B cell (primary cell): Measurements from ENCODE around the gene PPM1N. TPM values are rescaled to one million over a fixed set of nuclear protein-coding genes. Genes with fewer than 3 reads are reported as not detected.

Experiments
- ATAC-seq: fragments of 200-7000 bp; cut with Tn5 transposase; one replicate; pipeline ENCODE4 v1.10.0; 2021; ENCODE audit warnings: low read depth, mild to moderate bottlenecking, moderate number of reproducible peaks, moderate library complexity
- CTCF ChIA-PET: fragments of 350-600 bp; sonication (Branson Sonifier 250); formaldehyde crosslinking; loops from one replicate; lab custom pipeline; 2021; ENCODE audit warnings: antibody characterized with exemption, inconsistent platforms; lab: Charles Lee
- POLR2A ChIA-PET: fragments of 350-600 bp; sonication (Branson Sonifier 250); formaldehyde crosslinking; loops from one replicate; lab custom pipeline; 2021; ENCODE audit warnings: antibody characterized with exemption; lab: Charles Lee
- DNase-seq: peaks from one replicate; pipeline ENCODE4 v3.0.0; 2013
- H2AFZ ChIP-seq: 2 replicates; pipeline ENCODE4 v1.6.1; 2012; ENCODE audit warnings: mild to moderate bottlenecking, low read depth, low read length; ENCODE audit not compliant: insufficient read depth, poor library complexity, severe bottlenecking
- H3K27ac ChIP-seq, 2 donors: 1 replicate in 1 of 2; 2 replicates in 1 of 2; pipeline ENCODE4 v1.5.1; 2012 to 2013; ENCODE audit warnings: low read length in 2 of 2, mild to moderate bottlenecking in 2 of 2, moderate library complexity in 1 of 2
- H3K27me3 ChIP-seq, 4 experiments: fragments of 200-600 bp in 1 of 4; sonication (generic) in 1 of 4; replicated peaks in 1 of 4; 1 replicate in 2 of 4; 2 replicates in 2 of 4; pipeline versions ENCODE4 v1.6.1 to v1.7.0; 2013 to 2016; ENCODE audit warnings: low read length in 3 of 4, mild to moderate bottlenecking in 2 of 4, mixed read lengths in 1 of 4, moderate library complexity in 1 of 4; ENCODE audit not compliant: insufficient read depth in 4 of 4, control insufficient read depth in 3 of 4; ENCODE audit errors: control extremely low read depth in 1 of 4
- H3K36me3 ChIP-seq, 2 experiments: replicated peaks in 1 of 2; 1 replicate in 1 of 2; 2 replicates in 1 of 2; pipeline versions ENCODE4 v1.6.1 to v1.7.1; 2013; ENCODE audit warnings: low read length in 1 of 2; ENCODE audit not compliant: insufficient read depth in 2 of 2, control insufficient read depth in 1 of 2; ENCODE audit errors: control extremely low read depth in 1 of 2, extremely low read depth in 1 of 2
- H3K4me1 ChIP-seq, 2 donors: fragments of 200-600 bp in 1 of 2; sonication (generic) in 1 of 2; 1 replicate in 1 of 2; 2 replicates in 1 of 2; pipeline versions ENCODE4 v1.5.1 to v1.6.1; 2013 to 2017; ENCODE audit warnings: low read length in 2 of 2; ENCODE audit not compliant: control insufficient read depth in 2 of 2, insufficient read depth in 2 of 2
- H3K4me2 ChIP-seq: replicated peaks from 2 replicates; pipeline ENCODE3; 2012; ENCODE audit warnings: mild to moderate bottlenecking, low read depth, low read length; ENCODE audit not compliant: poor library complexity, severe bottlenecking
- H3K4me3 ChIP-seq, 5 experiments: fragments of 200-600 bp in 1 of 5; sonication (generic) in 1 of 5; 1 replicate in 3 of 5; 2 replicates in 2 of 5; pipeline versions ENCODE4 v1.5.1 to v1.7.0; 2011 to 2016; ENCODE audit warnings: low read length in 4 of 5, mild to moderate bottlenecking in 4 of 5, low read depth in 2 of 5, control low read depth in 1 of 5, moderate library complexity in 1 of 5; ENCODE audit not compliant: insufficient read depth in 1 of 5; ENCODE audit errors: control extremely low read depth in 1 of 5, extremely low read depth in 1 of 5
- H3K79me2 ChIP-seq: fragments of 200-600 bp; sonication (generic); one replicate; pipeline ENCODE4 v1.6.0; 2016; ENCODE audit warnings: low read length; ENCODE audit not compliant: control insufficient read depth, insufficient read depth
- H3K9ac ChIP-seq: fragments of 200-600 bp; sonication (generic); 2 replicates; pipeline ENCODE4 v1.6.1; 2017; ENCODE audit warnings: mild to moderate bottlenecking, low read length, moderate library complexity
- H3K9me3 ChIP-seq, 3 donors: one replicate each; pipeline versions ENCODE4 v1.6.1 to v1.7.1; 2013; ENCODE audit warnings: low read length in 2 of 3; ENCODE audit not compliant: control insufficient read depth in 2 of 3, insufficient read depth in 1 of 3; ENCODE audit errors: control extremely low read depth in 1 of 3
- H4K20me1 ChIP-seq: 2 replicates; pipeline ENCODE4 v1.6.0; 2012; ENCODE audit warnings: mild to moderate bottlenecking, low read length; ENCODE audit not compliant: insufficient read depth, control insufficient read depth, poor library complexity, severe bottlenecking
- H3K27ac Mint-ChIP-seq: one replicate; pipeline ENCODE4 v1.8.0; 2021; ENCODE audit warnings: mixed read lengths
- H3K27me3 Mint-ChIP-seq: one replicate; pipeline ENCODE4 v1.8.0; 2021; ENCODE audit warnings: mixed read lengths
- H3K4me1 Mint-ChIP-seq: one replicate; pipeline ENCODE4 v1.8.0; 2021; ENCODE audit warnings: mixed read lengths
- H3K4me3 Mint-ChIP-seq: one replicate; pipeline ENCODE4 v1.8.0; 2021; ENCODE audit warnings: mixed read lengths
- H3K9me3 Mint-ChIP-seq: one replicate; pipeline ENCODE4 v1.8.0; 2022; ENCODE audit warnings: mixed read lengths; ENCODE audit not compliant: insufficient read depth
- EZH2 ChIP-seq: IDR thresholded peaks from 2 replicates; pipeline ENCODE4 v1.6.1; 2012; ENCODE audit warnings: borderline replicate concordance, low read depth, mild to moderate bottlenecking, moderate library complexity, low read length; ENCODE audit not compliant: insufficient read depth, poor library complexity, severe bottlenecking
- WGBS: methylation state at CpG from one replicate; pipeline ENCODE4 v1.1.5; 2013; ENCODE audit warnings: missing lambda C conversion rate; ENCODE audit not compliant: insufficient coverage; 5-methylcytosine and 5-hydroxymethylcytosine counted together
- intact Hi-C: fragments of 100-400 bp; cut with micrococcal nuclease; formaldehyde crosslinking; loops from one replicate; pipeline ENCODE4 v1.10.0; 2022
- polyA plus RNA-seq: library from polyadenylated mRNA; depleted of rRNA; stranded (reverse); fragments of >200 nt; gene quantifications from 2 replicates; pipeline ENCODE4 v1.2.3, GENCODE V29; 2012
- total RNA-seq, 2 donors: library from RNA; stranded (reverse); fragments of 120-200 nt in 1 of 2; gene quantifications; 1 replicate in 1 of 2; 2 replicates in 1 of 2; pipeline versions ENCODE4 v1.2.3 to v1.2.4, GENCODE V29; 2013 to 2022
- TF ChIP-seq, protein P1 (sequence below): fragments of 200-600 bp; IDR thresholded peaks from one replicate; pipeline ENCODE4 v1.8.0; 2022; ENCODE audit warnings: antibody characterized with exemption, mild to moderate bottlenecking

Gene PPM1N
- total and polyA plus RNA-seq, 2 donors (not counting 1 experiment from before 2014, with no cell fraction given), result 2.6 to 6.5 TPM

DNA sequence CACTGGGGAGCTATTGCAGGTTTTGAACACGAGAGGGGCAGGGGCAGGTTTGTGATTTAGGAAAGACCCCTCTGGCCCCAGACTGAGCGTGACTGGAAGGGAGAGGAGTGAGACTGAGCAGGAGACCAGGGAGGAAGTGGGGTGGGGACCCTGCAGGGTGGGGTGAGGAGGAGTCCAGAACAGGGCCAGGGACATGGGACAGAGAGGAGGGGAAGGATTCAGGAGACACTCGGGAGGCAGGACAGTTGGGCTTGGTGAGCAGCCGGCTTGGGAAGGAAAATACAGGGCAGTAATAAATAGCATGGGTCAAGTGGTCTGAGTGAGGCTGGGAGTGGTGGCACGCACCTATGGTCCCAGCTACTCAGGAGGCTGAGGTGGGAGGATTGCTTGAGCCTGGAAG lies 21.1 kb upstream of the PPM1N start:
- Histone ChIP-seq H3K4me2 (no peak overlapping the region), H4K20me1 (peaks cover 18% of the 10 kb centered on the region), H3K4me3 (no peak overlapping the region), H3K27ac (no peak overlapping the region), H3K9me3 (no peaks in the 10 kb centered on the region), H3K27me3 (peaks cover 0 to 20% (median 6%) of the 10 kb centered on the region in 4 experiments), H3K36me3 (no peaks in the 10 kb centered on the region), H3K9ac (no peak overlapping the region), H2AFZ (no peak overlapping the region), H3K79me2 (no peaks in the 10 kb centered on the region), H3K4me1 (peaks cover 15 to 25% of the 10 kb centered on the region in 2 donors)
- ChIA-PET POLR2A (interaction anchor here (0.7 to 2.6 kb wide), 4 partner anchors 9 to 37 kb away, joined by 4 to 39 read pairs (median 22); partner anchors contain the start of gene FOSB), CTCF (interaction anchor here (1.3 to 10.4 kb wide), 5 partner anchors 9 to 74 kb away, joined by 9 to 453 read pairs (median 66); partner anchors contain the start of genes FOSB and PPP1R13L)
- no peak for TF ChIP-seq EZH2
- TF ChIP-seq, protein P1, sequence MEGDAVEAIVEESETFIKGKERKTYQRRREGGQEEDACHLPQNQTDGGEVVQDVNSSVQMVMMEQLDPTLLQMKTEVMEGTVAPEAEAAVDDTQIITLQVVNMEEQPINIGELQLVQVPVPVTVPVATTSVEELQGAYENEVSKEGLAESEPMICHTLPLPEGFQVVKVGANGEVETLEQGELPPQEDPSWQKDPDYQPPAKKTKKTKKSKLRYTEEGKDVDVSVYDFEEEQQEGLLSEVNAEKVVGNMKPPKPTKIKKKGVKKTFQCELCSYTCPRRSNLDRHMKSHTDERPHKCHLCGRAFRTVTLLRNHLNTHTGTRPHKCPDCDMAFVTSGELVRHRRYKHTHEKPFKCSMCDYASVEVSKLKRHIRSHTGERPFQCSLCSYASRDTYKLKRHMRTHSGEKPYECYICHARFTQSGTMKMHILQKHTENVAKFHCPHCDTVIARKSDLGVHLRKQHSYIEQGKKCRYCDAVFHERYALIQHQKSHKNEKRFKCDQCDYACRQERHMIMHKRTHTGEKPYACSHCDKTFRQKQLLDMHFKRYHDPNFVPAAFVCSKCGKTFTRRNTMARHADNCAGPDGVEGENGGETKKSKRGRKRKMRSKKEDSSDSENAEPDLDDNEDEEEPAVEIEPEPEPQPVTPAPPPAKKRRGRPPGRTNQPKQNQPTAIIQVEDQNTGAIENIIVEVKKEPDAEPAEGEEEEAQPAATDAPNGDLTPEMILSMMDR, result no peak
- Mint-ChIP-seq H3K4me3 (no peak overlapping the region), H3K27ac (peak overlapping the region; percentile 46), H3K4me1 (peaks cover 34% of the 10 kb centered on the region), H3K9me3 (no peaks in the 10 kb centered on the region), H3K27me3 (peaks cover 18% of the 10 kb centered on the region)
- ATAC-seq, result no peak
- DNase-seq, result peak; percentile 57
- intact Hi-C loops, result no loop called here
- 50% methylated on average over 5 of the region's 5 CpGs for WGBS
